ENCODE data around the gene ACRBP. TPM values are rescaled to one million over a fixed set of nuclear protein-coding genes. Genes with fewer than 3 reads are reported as not detected.
"Not testable (repeated sequence)": the region's sequence is repeated elsewhere in the genome, so short reads cannot be mapped to it uniquely, and the experiment has no call there.

Gene ACRBP
- total and polyA plus RNA-seq, 3 experiments from 2014 or later: 1.8 to 2.0 TPM; not detected in 1

DNA sequence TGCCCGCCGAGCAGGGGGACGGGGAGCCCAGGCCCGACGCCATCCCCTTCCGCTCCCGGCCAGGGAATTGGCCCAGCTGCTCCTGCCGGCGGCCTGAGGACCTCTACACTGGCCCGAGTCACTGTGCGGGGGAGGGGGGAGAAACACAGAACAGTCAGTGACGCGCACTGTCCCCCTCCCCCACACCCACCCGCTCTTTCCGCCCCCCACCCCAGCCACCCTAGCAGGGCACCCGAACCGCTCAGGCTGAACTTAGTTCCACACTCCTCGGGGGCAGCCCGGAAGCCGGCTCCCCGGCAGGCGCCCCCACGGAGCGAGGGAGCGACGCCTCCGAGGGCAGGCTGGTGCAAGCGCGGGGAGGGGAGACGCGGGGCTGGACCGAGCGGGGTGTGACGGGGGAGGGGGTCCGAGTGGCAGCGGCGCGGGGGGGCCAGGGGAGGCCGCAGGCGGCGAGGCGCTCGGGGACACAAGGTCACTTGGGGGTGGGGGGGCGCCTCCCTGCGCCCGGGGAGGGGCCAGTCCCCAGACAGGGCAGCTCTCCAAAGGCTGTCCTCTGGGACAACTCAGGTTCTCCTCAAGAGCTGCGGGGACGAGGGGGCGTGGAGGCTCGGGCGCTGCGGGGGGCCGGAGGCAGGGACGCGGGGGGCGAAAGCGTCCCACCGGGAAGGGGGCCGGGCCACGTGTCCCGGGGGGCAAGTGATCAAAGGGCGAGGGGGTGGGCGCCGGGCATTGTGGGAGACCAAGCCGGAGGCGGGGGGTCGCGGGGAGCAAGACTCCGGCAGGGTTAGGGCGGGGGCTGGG lies 40.7 kb downstream of the ACRBP start:
- Mint-ChIP-seq H3K9me3 (no peaks in the 10 kb centered on the region), H3K36me3 (peaks cover 7 to 35% (median 9%) of the 10 kb centered on the region in 3 donors), H3K4me3 (peak overlapping the region in 1 of 7 donors; percentile 89), H3K4me1 (peaks cover 48 to 55% (median 54%) of the 10 kb centered on the region in 3 donors), H3K27ac (peak overlapping the region; percentile 88 to 98 (median 96)), H3K27me3 (peaks cover 0 to 3% of the 10 kb centered on the region in 2 donors)
- peaks cover 13% of the 10 kb centered on the region for H3K36me3 ChIP-seq (ENCODE audit: insufficient read depth, low read length)
- POLR2A ChIA-PET: interaction anchor here (0.9 to 1.2 kb wide), 4 partner anchors 9 to 117 kb away, joined by 3 to 9 read pairs (median 4); partner anchors contain the start of genes COPS7A and ZNF384
- H3K27ac ChIP-seq (ENCODE audit: low read depth, low read length): peak overlapping the region; percentile 88
- peak; percentile 54 to 82 (median 67) for DNase-seq
- H3K27me3 ChIP-seq (ENCODE audit: insufficient read depth, low read length, poor library complexity, severe bottlenecking): no peaks in the 10 kb centered on the region
- H3K4me1 ChIP-seq (ENCODE audit: insufficient read depth, low read length): peaks cover 56% of the 10 kb centered on the region
- CTCF ChIA-PET: interaction anchor here (0.5 to 2.1 kb wide), 3 partner anchors 14 to 45 kb away, joined by 3 to 8 read pairs (median 3); partner anchors contain the start of gene NOP2
- no peaks in the 10 kb centered on the region for H3K9me3 ChIP-seq (ENCODE audit: low read length)
- H3K4me3 ChIP-seq (ENCODE audit: low read length): peak overlapping the region; percentile 95

DNA sequence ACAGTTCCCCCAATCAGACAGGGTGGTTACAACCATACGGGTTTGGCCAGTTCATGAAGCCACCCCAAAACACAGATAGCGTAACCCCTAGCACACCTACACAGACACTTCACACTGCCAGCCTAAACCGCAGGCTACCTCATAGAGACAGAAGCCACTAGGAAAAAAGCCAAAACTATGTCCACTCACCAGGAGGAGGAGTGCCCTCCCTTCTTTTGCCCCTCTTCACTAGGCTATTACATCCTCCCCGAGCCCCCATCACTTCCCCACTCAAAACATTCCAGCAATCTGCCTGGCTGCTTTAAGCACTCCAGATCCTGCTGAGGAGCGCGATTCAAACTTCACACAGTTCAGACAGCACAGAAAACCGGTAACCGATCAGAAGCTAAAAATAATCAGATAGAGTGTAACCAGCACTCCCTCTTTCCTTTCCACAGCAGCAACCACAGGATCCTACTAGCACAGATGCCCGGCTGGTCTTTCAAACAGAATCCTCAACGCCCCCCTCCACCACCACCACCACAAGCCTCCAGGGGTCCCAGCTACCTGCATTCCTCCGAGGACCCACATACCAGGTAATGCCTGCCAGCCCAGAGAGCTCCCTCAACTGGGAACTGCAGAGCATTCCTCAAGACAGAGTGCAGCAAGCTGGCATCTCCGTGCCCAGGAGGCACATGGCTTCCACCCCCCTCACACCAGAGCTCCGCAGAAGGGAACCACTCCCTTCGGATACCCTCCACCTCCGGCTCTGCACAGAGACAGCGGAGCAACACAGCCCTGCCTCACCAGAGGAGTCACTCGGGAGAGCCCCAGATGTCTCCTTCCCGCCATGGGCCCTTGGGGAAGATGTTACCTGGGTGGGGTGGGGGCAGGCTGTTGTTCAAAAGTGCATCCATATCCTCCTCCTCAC lies 41.6 kb downstream of the ACRBP start:
- peak; percentile 39 to 71 (median 60) for DNase-seq
- Mint-ChIP-seq H3K9me3 (no peaks in the 10 kb centered on the region), H3K36me3 (peaks cover 11 to 44% (median 14%) of the 10 kb centered on the region in 3 donors), H3K27ac (peak overlapping the region; percentile 88 to 98 (median 96)), H3K4me3 (peak overlapping the region in 1 of 7 donors; percentile 89), H3K27me3 (peaks cover 0 to 3% of the 10 kb centered on the region in 2 donors), H3K4me1 (peaks cover 46 to 49% (median 48%) of the 10 kb centered on the region in 3 donors)
- CTCF ChIA-PET: interaction anchor here (0.7 to 2.1 kb wide), 5 partner anchors 9 to 84 kb away, joined by 3 to 8 read pairs (median 3); partner anchors contain the start of genes NOP2 and ZNF384
- Histone ChIP-seq H3K27me3 (ENCODE audit: insufficient read depth, low read length, poor library complexity, severe bottlenecking) (no peaks in the 10 kb centered on the region), H3K27ac (ENCODE audit: low read depth, low read length) (peak overlapping the region; percentile 88), H3K4me1 (ENCODE audit: insufficient read depth, low read length) (peaks cover 53% of the 10 kb centered on the region), H3K4me3 (ENCODE audit: low read length) (peak overlapping the region; percentile 95), H3K9me3 (ENCODE audit: low read length) (no peaks in the 10 kb centered on the region), H3K36me3 (ENCODE audit: insufficient read depth, low read length) (peaks cover 21% of the 10 kb centered on the region)
- POLR2A ChIA-PET: interaction anchor here (0.8 to 1.2 kb wide), 5 partner anchors 10 to 250 kb away, joined by 3 to 9 read pairs (median 4); partner anchors contain the start of genes COPS7A and ZNF384

DNA sequence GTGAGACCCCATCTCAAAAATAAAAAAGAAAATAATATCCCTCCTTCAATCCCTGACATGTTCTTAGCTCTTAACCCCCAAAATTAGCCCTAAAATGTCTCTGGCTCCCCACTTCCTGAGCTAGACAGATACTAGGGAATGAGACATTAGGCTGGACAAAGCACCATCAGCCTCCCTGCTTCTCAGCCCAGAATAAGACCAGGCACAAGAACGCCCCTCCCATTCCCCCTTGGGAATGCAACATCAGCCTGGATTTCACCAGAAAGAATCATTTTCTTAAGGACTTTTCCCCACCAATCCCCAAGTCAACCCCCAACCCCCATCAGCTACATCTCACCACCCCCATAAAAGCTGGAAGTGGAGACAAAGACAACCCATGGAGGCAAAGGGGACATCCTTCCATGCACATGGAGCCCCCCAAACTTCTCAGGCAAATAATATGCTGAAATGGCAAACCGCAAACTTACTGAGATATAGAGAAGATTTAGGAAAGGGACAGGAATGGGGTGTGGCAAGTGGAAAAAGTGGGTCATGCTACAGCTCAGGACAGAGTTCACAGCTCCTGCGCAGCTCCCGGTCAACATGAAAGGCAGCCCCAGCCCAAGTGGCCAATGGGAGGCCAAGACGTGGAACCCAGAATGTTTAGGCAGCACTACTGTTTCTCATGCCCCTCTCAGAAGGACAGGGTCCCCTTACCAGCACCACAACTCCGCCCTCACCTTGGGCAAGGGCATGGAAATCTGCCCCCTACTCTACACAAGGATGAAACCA lies 42.8 kb downstream of the ACRBP start:
- no peaks in the 10 kb centered on the region for H3K27me3 ChIP-seq (ENCODE audit: insufficient read depth, low read length, poor library complexity, severe bottlenecking)
- Mint-ChIP-seq H3K36me3 (peaks cover 17 to 56% (median 19%) of the 10 kb centered on the region in 3 donors), H3K4me1 (peaks cover 46 to 51% (median 50%) of the 10 kb centered on the region in 3 donors), H3K9me3 (no peaks in the 10 kb centered on the region), H3K27ac (peak overlapping the region; percentile 88 to 98 (median 96)), H3K4me3 (peak overlapping the region in 1 of 7 donors; percentile 89), H3K27me3 (peaks cover 0 to 3% of the 10 kb centered on the region in 2 donors)
- peak overlapping the region; percentile 88 for H3K27ac ChIP-seq (ENCODE audit: low read depth, low read length)
- H3K36me3 ChIP-seq (ENCODE audit: insufficient read depth, low read length): peaks cover 34% of the 10 kb centered on the region
- peaks cover 53% of the 10 kb centered on the region for H3K4me1 ChIP-seq (ENCODE audit: insufficient read depth, low read length)
- ChIA-PET POLR2A (interaction anchor here (0.6 to 1.6 kb wide), 3 partner anchors 14 to 282 kb away, joined by 4 to 6 read pairs (median 4); partner anchors contain the start of gene NOP2), CTCF (interaction anchor here (0.7 to 2.6 kb wide), 10 partner anchors 16 to 174 kb away, joined by 3 to 12 read pairs (median 3); partner anchors contain the start of genes LPAR5, NOP2 and ZNF384)
- no peak for DNase-seq
- H3K9me3 ChIP-seq (ENCODE audit: low read length): no peaks in the 10 kb centered on the region
- peak overlapping the region; percentile 95 for H3K4me3 ChIP-seq (ENCODE audit: low read length)

DNA sequence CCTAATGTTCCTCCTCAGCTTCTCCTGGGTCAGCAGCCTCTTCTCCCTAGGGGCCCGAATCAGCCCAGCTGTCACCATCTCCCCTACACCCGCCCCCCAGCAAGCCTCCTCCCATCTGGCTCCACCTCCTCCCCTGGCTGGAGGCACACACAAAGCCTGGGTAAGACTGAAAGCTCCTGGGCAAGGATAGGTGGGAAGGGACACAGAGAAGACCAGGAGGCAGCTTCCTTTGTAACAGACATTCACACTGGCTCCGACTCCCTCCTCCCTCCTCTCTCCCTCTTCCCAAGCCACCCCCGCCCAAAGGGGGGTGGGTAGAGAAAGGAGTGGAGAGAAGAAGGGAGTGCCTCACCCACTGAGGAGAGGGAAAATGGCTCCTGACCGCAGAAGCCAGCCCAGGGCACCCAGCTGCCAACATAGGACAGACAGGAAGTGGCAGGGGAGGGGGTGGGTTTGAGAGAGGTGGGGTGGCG lies 44.1 kb downstream of the ACRBP start:
- H3K36me3 ChIP-seq (ENCODE audit: insufficient read depth, low read length): peaks cover 44% of the 10 kb centered on the region
- Mint-ChIP-seq H3K4me1 (peaks cover 46 to 52% (median 50%) of the 10 kb centered on the region in 3 donors), H3K36me3 (peaks cover 23 to 68% (median 24%) of the 10 kb centered on the region in 3 donors), H3K27me3 (peaks cover 0 to 3% of the 10 kb centered on the region in 2 donors), H3K27ac (peak overlapping the region; percentile 86 to 97 (median 94)), H3K9me3 (no peaks in the 10 kb centered on the region), H3K4me3 (peak overlapping the region in 4 of 7 donors; percentile 25 to 87 (median 78))
- no peaks in the 10 kb centered on the region for H3K27me3 ChIP-seq (ENCODE audit: insufficient read depth, low read length, poor library complexity, severe bottlenecking)
- H3K4me3 ChIP-seq (ENCODE audit: low read length): peak overlapping the region; percentile 95
- ChIA-PET POLR2A (interaction anchor here (1.0 kb wide), 1 partner anchor 87 kb away, joined by 5 read pairs; the partner anchor contains the start of gene ZNF384), CTCF (interaction anchor here (0.9 to 2.6 kb wide), 6 partner anchors 18 to 178 kb away, joined by 3 to 12 read pairs (median 3); partner anchors contain the start of gene LPAR5)
- H3K4me1 ChIP-seq (ENCODE audit: insufficient read depth, low read length): peaks cover 46% of the 10 kb centered on the region
- DNase-seq: peak in 4 of 5 donors; percentile 32 to 65 (median 47)
- H3K27ac ChIP-seq (ENCODE audit: low read depth, low read length): peak overlapping the region; percentile 12
- no peaks in the 10 kb centered on the region for H3K9me3 ChIP-seq (ENCODE audit: low read length)

DNA sequence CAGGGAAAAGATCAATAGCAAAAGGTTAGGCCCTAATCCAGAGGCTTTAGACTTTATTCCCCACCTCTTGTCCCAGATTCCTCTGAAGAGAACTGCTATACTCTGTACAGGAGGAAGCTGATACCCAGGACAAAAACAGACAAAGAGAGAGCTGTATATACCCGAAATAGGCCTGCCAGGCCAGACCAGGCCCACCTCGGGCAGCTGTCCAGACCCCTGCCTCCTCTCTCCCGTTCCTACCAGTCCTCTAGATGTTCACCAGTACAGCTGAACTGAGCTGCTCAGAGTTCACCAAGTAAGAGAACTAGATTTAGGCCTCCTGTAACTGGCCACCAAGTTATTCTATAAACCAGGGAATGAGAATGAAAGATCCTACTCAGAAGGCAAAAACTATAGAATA lies 44.7 kb downstream of the ACRBP start:
- Mint-ChIP-seq H3K4me3 (peak overlapping the region in 5 of 7 donors; percentile 25 to 87 (median 76)), H3K27me3 (peaks cover 0 to 3% of the 10 kb centered on the region in 2 donors), H3K27ac (peak overlapping the region; percentile 86 to 97 (median 94)), H3K9me3 (no peaks in the 10 kb centered on the region), H3K4me1 (peaks cover 46 to 52% (median 50%) of the 10 kb centered on the region in 3 donors), H3K36me3 (peaks cover 28 to 74% (median 29%) of the 10 kb centered on the region in 3 donors)
- no peaks in the 10 kb centered on the region for H3K27me3 ChIP-seq (ENCODE audit: insufficient read depth, low read length, poor library complexity, severe bottlenecking)
- ChIA-PET POLR2A (interaction anchor here (1.0 kb wide), 1 partner anchor 87 kb away, joined by 5 read pairs; the partner anchor contains the start of gene ZNF384), CTCF (interaction anchor here (1.1 to 2.6 kb wide), 5 partner anchors 18 to 178 kb away, joined by 3 to 12 read pairs (median 3); partner anchors contain the start of gene LPAR5)
- H3K4me1 ChIP-seq (ENCODE audit: insufficient read depth, low read length): peaks cover 40% of the 10 kb centered on the region
- peak overlapping the region; percentile 4 for H3K4me3 ChIP-seq (ENCODE audit: low read length)
- no peak for DNase-seq
- H3K27ac ChIP-seq (ENCODE audit: low read depth, low read length): no peak overlapping the region
- peaks cover 49% of the 10 kb centered on the region for H3K36me3 ChIP-seq (ENCODE audit: insufficient read depth, low read length)
- no peaks in the 10 kb centered on the region for H3K9me3 ChIP-seq (ENCODE audit: low read length)

DNA sequence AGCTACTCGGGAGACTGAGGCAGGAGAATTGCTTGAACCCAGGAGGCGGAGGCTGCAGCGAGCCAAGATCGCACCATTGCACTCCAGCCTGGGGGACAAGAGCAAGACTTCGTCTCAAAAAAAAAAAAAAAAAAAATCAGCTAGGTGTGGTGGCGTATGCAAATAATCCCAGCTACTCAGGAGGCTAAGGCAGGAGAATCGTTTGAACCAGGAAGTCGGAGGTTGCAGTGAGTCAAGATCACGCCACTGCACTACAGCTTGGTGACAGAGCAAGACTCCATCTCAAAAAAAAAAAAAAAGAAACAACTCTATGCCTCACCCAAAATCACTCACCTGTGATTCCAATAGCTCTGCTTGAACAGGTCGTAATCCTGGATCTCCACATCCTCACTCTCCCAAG lies 51.6 kb downstream of the ACRBP start:
- not testable (repeated sequence) for DNase-seq; H3K27ac Mint-ChIP-seq; H3K9me3 ChIP-seq (ENCODE audit: low read length); H3K27ac ChIP-seq (ENCODE audit: low read depth, low read length); H3K4me3 ChIP-seq (ENCODE audit: low read length); H3K27me3 Mint-ChIP-seq; H3K27me3 ChIP-seq (ENCODE audit: insufficient read depth, low read length, poor library complexity, severe bottlenecking); H3K4me1 ChIP-seq (ENCODE audit: insufficient read depth, low read length); H3K9me3 Mint-ChIP-seq; H3K4me1 Mint-ChIP-seq
- Mint-ChIP-seq H3K4me3 (peak overlapping the region in 1 of 7 donors; percentile 80), H3K36me3 (peaks cover 37 to 86% (median 42%) of the 10 kb centered on the region in 3 donors)
- ChIA-PET CTCF (interaction anchor here (0.7 to 2.2 kb wide), 4 partner anchors 10 to 58 kb away, joined by 3 to 11 read pairs (median 4); no protein-coding TSS in a partner anchor), POLR2A (interaction anchor here (1.0 to 1.3 kb wide), 2 partner anchors 10 to 13 kb away, joined by 3 to 9 read pairs; no protein-coding TSS in a partner anchor)
- peaks cover 75% of the 10 kb centered on the region for H3K36me3 ChIP-seq (ENCODE audit: insufficient read depth, low read length)
